Measurements from ENCODE around the gene PTH1R.
A peak's percentile ranks its signal among the peaks of the same experiment; 100 is the strongest.

The PTH1R gene

DNA sequence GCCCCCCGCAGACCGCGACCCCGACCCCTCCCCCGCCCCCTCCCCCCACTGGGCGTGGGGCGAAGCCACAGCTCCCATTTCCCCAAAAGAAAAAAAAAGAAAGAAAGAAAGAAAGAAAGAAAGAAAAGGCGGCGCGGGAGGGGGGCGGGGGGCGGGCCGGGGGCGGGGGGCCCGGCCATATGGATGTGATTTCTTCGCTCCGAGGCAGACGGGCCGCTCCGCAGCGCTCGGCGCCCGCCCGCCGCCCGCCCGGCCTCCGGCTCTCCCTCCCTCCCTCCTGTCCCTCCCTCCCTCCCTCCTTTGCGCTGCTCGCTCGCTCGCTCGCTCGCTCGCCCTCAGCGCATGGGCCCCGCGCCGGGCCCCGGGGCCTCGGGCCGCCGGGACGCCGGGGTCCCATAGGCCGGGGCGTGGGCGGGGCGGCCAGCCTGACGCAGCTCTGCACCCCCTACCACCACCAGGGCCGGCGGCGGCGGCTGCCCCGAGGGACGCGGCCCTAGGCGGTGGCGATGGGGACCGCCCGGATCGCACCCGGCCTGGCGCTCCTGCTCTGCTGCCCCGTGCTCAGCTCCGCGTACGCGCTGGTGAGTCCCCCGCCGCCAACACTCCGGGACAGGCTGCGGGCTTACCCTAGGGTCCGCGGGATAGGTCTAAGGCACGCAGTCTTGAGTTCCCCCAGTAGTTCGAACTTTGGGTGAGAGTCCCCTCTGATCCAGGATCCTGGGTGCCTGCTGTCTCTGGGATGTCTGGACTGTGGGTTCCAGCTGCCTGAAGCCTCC lies 5.7 kb downstream of the PTH1R start:
- DNase-seq (ENCODE audit: low read depth in 2 of 2): no peak

DNA sequence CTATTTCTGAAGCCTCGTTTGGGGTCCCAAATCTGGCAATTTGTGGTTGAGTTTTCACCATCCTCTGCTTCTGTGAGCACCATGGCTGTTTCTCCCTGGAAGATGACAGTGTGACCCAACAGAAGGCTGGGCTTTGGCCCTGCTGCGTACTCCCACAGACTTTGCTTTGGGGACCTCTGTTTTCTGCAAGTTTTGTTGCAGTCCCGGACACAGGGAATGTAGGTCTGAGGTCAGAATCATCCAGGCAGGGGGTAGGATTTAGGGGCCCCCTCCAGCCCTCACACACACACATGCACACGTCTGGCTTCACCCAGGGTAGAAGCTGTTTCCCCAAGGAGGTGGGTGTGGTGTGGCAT lies 6.3 kb downstream of the PTH1R start:
- no peak for DNase-seq (ENCODE audit: low read depth in 2 of 2)

DNA sequence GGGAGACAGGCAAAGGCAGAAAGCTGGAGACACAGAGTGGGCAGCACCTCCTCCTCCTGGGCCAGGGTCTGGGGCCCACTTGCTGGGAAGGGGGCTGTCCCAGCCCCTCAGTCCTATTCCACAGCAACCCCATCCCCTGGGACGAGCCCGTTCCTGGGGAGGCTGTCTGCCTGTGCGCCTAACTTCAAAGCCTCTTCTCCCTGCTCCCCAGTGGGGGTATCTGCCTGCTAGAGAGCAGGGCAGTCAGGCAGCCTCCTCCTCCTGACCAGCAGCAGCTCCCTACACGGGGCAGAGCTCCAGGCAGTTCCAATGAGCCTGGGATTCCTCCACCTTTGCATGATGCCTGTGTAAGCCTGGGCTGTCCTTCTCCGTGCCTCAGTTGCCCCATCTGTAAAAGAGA lies 6.9 kb downstream of the PTH1R start:
- DNase-seq (ENCODE audit: low read depth in 2 of 2): no peak

DNA sequence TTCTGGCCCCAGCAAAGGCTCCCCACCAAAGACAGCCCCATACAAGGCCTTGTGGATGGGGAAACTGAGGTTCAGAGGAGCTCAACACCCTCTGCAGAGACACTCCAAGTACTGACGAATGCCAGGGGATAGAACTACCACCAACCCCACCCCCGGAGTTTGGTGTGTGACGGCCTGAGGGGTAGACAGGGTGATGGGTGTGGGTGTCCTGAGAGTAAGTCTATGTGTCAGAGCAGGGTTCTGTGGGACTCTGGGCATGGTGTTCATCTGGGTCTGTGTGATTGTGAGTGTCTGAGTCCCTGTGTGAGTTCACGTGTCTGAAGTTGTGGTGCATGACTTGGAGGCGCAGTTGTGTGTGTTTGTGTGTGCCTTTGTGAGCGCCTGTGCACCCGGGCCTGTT lies 7.4 kb downstream of the PTH1R start:
- DNase-seq (ENCODE audit: low read depth in 2 of 2): no peak

DNA sequence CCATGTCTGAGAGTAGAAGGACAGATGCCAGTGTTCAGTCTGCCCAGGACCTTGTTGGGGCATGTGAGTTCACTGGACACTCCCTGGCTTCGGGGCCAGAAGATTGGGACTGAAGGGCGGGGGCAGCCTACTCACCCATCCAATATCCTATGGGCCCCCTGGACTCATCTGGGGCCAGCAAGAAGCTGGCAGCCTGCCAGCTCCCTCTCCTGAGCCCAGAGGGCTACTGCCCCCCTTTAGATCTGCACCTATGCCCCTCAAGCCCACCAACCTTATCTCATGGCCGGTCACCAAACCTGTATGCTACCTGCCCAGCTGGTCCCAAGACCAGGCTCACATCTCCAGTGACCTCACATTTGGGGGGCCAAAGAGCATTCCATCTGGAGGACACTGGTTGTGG lies 8.1 kb downstream of the PTH1R start:
- no peak for DNase-seq (ENCODE audit: low read depth in 2 of 2)

GRCh38 chr3:46887980-46888494 lies 10.5 kb downstream of the PTH1R start:
- no peak for DNase-seq (ENCODE audit: low read depth in 2 of 2)

DNA sequence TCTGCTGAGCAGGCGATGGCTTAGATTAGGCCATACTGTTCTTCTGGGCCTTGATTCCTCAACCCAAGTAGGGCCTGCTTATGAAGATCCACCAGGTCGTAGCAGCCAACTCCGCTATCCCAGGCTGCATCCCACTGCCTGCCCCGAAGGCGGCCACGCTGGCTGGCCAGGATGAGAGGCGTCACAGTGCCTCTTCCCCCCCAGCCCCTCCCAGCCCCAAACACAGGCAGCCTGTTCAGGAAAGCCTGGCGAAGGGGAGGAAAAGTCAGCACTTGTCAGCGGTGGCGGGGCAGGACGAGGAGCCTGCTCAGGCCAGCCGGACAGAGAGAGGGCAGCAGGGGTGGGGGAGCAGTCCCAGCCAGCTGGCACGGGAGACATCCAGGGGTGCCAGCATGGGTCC lies 11.2 kb downstream of the PTH1R start:
- no peak for DNase-seq (ENCODE audit: low read depth in 2 of 2)

- no peak for DNase-seq (ENCODE audit: low read depth in 2 of 2)
These were observed 12.0 kb downstream of the PTH1R start for GRCh38 chr3:46889381-46890110.

DNA sequence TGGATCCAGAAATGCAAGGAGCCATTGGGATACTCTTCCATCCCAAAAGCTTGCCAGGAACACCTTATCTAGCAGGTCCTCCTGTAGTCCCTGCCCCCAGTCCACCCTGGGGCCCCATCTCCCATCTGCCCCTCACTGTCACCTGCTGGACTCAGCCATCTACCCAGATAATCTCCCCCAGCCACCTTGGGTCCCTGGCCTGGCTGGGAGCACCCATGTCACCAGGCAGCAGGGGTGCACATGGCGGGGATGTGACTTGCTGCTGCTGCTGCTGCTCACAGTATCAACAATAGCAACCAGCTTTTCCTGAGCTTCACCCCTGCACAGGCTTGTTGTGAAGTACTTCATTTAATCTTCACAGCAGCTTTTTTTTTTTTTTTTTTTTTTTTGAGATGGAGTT lies 12.6 kb downstream of the PTH1R start:
- no peak for DNase-seq (ENCODE audit: low read depth in 2 of 2)

GRCh38 chr3:46891132-46891531 lies 13.6 kb downstream of the PTH1R start:
- DNase-seq (ENCODE audit: low read depth in 2 of 2): no peak

GRCh38 chr3:46892285-46893145 lies 15.0 kb downstream of the PTH1R start:
- no peak for DNase-seq (ENCODE audit: low read depth in 2 of 2)

- no peak for DNase-seq (ENCODE audit: low read depth in 2 of 2)
These were observed 15.7 kb downstream of the PTH1R start for GRCh38 chr3:46893146-46893748.

DNA sequence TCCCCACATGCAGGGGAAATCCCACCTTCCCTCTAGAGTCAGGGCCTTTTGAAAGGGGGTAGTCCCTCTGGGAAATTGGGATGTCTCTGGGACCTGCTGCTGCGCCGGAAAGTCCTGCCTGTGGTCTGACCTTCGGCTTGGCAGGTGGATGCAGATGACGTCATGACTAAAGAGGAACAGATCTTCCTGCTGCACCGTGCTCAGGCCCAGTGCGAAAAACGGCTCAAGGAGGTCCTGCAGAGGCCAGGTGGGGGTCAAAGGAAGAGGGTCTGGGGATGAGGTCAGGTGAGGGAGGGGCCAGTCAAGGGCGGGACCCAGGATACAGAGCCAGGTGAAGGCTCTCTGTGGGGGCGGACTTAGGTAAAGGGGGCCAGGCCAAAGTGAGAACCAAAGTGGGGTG lies 16.2 kb downstream of the PTH1R start:
- no peak for DNase-seq (ENCODE audit: low read depth in 2 of 2)

- no peak for DNase-seq (ENCODE audit: low read depth in 2 of 2)
These were observed 16.7 kb downstream of the PTH1R start for GRCh38 chr3:46894256-46894655.

- DNase-seq (ENCODE audit: low read depth in 2 of 2): peak; percentile 55 to 67
These were observed 17.7 kb downstream of the PTH1R start for GRCh38 chr3:46895204-46895660.

- DNase-seq (ENCODE audit: low read depth in 2 of 2): no peak
These were observed 18.2 kb downstream of the PTH1R start for GRCh38 chr3:46895761-46896160.

DNA sequence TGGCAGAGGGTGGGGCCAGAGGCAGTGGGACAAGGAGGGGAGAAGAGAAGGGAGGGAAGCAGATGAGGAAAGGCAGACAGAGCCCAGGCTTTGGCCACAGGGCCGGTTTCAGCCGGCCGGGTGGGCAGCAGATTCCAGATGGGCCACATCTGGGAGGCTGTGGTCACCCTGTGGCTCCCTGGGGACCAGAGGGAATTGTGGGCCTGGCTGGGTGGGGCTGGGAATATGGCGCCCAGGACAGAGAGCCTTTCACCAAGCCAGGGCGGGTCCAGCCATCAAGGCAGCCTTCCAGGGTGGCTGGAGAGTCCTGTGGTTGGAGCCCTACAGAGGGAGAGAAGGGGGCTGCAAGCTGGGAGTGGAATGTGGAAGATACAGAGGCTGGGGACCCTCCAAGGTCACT lies 18.9 kb downstream of the PTH1R start:
- DNase-seq (ENCODE audit: low read depth in 2 of 2): no peak

- no peak for DNase-seq (ENCODE audit: low read depth in 2 of 2)
These were observed 19.5 kb downstream of the PTH1R start for GRCh38 chr3:46897031-46897430.

DNA sequence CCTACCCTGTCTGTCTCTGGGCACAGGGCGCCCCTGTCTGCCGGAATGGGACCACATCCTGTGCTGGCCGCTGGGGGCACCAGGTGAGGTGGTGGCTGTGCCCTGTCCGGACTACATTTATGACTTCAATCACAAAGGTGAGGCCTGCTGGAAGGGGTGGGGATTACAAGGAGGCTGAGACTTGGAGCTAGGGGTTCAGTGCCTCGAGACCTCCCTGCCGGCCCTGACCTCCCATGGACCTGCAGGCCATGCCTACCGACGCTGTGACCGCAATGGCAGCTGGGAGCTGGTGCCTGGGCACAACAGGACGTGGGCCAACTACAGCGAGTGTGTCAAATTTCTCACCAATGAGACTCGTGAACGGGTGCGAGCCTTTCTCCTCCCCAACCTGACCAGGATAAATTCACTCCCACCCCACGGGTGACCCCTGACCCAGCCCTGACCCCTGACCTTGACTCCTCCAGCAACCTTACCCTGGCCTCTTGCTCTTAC lies 20.4 kb downstream of the PTH1R start:
- no peak for DNase-seq (ENCODE audit: low read depth in 2 of 2)

GRCh38 chr3:46898321-46899150 lies 21.0 kb downstream of the PTH1R start:
- DNase-seq (ENCODE audit: low read depth in 2 of 2): no peak
